ENCODE measurements around the gene TBC1D19. TPM values are rescaled to one million over a fixed set of nuclear protein-coding genes. Genes with fewer than 3 reads are reported as not detected.
A peak's percentile ranks its signal among the peaks of the same experiment; 100 is the strongest.

The TBC1D19 gene
- total RNA-seq, 4 donors from 2014 or later, result 19.8 to 23.4 (median 20.7) TPM

GRCh38 chr4:26715636-26716242 is 131.9 kb downstream of the TBC1D19 start:
- Histone ChIP-seq H3K9me3 (no peaks in the 10 kb centered on the region), H3K4me1 (no peaks in the 10 kb centered on the region), H3K4me3 (no peak overlapping the region), H3K27ac (no peak overlapping the region), H3K27me3 (no peaks in the 10 kb centered on the region), H3K36me3 (no peaks in the 10 kb centered on the region)
- 100% methylated on average over 1 of the region's 1 CpG for WGBS, 2 donors
- TF ChIP-seq CTCF (IDR thresholded peaks at IDR 0.05) (no peak), EP300 (IDR thresholded peaks at IDR 0.05) (no peak), POLR2A (IDR thresholded peaks at IDR 0.05) (no peak)
- DNase-seq (ENCODE audit: low spot score in 2 of 2), result no peak

GRCh38 chr4:26717332-26717731 is 133.4 kb downstream of the TBC1D19 start:
- Histone ChIP-seq H3K27ac (no peak overlapping the region), H3K4me1 (no peaks in the 10 kb centered on the region), H3K4me3 (no peak overlapping the region), H3K9me3 (no peaks in the 10 kb centered on the region), H3K36me3 (no peaks in the 10 kb centered on the region), H3K27me3 (no peaks in the 10 kb centered on the region)
- DNase-seq (ENCODE audit: low spot score in 2 of 2), result no peak
- 67 to 73% methylated on average over 2 of the region's 2 CpGs for WGBS, 2 donors
- TF ChIP-seq CTCF (IDR thresholded peaks at IDR 0.05) (no peak), EP300 (IDR thresholded peaks at IDR 0.05) (no peak), POLR2A (IDR thresholded peaks at IDR 0.05) (no peak)

- Histone ChIP-seq H3K9me3 (no peaks in the 10 kb centered on the region), H3K27me3 (no peaks in the 10 kb centered on the region), H3K4me3 (no peak overlapping the region), H3K27ac (no peak overlapping the region), H3K4me1 (no peaks in the 10 kb centered on the region), H3K36me3 (peaks cover 0 to 8% (median 0%) of the 10 kb centered on the region in 3 donors)
- DNase-seq (ENCODE audit: low spot score in 2 of 2), result no peak
- WGBS, 2 donors, result 44 to 58% methylated on average over 1 of the region's 1 CpG
- no peak for TF ChIP-seq POLR2A (IDR thresholded peaks at IDR 0.05)
- peak; percentile 30 to 55 (median 42) for TF ChIP-seq CTCF (IDR thresholded peaks at IDR 0.05)
Observed at GRCh38 chr4:26719954-26720552, 136.2 kb downstream of the TBC1D19 start.

GRCh38 chr4:26721685-26722084 is 137.8 kb downstream of the TBC1D19 start:
- 86 to 93% methylated on average over 1 of the region's 1 CpG for WGBS, 2 donors
- DNase-seq (ENCODE audit: low spot score in 2 of 2), result no peak
- no peaks in the 10 kb centered on the region for H3K4me1 ChIP-seq
- H3K27ac ChIP-seq, result no peak overlapping the region
- no peaks in the 10 kb centered on the region for H3K9me3 ChIP-seq
- TF ChIP-seq POLR2A (IDR thresholded peaks at IDR 0.05) (no peak), EP300 (IDR thresholded peaks at IDR 0.05) (no peak), CTCF (IDR thresholded peaks at IDR 0.05) (no peak)
- peaks cover 0 to 13% (median 0%) of the 10 kb centered on the region in 3 donors for H3K36me3 ChIP-seq
- no peak overlapping the region for H3K4me3 ChIP-seq
- H3K27me3 ChIP-seq, result no peaks in the 10 kb centered on the region

GRCh38 chr4:26723216-26723615 is 139.3 kb downstream of the TBC1D19 start:
- DNase-seq (ENCODE audit: low spot score in 2 of 2), result no peak
- TF ChIP-seq CTCF (IDR thresholded peaks at IDR 0.05) (no peak), POLR2A (IDR thresholded peaks at IDR 0.05) (no peak)
- H3K4me1 ChIP-seq, result no peaks in the 10 kb centered on the region
- 97% methylated on average over 1 of the region's 1 CpG for WGBS, 2 donors
- no peak overlapping the region for H3K4me3 ChIP-seq
- H3K27ac ChIP-seq, result no peak overlapping the region
- H3K9me3 ChIP-seq, result no peaks in the 10 kb centered on the region
- peaks cover 0 to 13% (median 0%) of the 10 kb centered on the region in 3 donors for H3K36me3 ChIP-seq
- H3K27me3 ChIP-seq, result no peaks in the 10 kb centered on the region

All from tibial nerve (tissue), 4 donors.